ENCODE data around the gene GJB1. TPM values are rescaled to one million over a fixed set of nuclear protein-coding genes. Genes with fewer than 3 reads are reported as not detected.
"Not testable (repeated sequence)": the region's sequence is repeated elsewhere in the genome, so short reads cannot be mapped to it uniquely, and the experiment has no call there.

Gene GJB1
- total RNA-seq, 1 donor from 2014 or later: not detected

DNA sequence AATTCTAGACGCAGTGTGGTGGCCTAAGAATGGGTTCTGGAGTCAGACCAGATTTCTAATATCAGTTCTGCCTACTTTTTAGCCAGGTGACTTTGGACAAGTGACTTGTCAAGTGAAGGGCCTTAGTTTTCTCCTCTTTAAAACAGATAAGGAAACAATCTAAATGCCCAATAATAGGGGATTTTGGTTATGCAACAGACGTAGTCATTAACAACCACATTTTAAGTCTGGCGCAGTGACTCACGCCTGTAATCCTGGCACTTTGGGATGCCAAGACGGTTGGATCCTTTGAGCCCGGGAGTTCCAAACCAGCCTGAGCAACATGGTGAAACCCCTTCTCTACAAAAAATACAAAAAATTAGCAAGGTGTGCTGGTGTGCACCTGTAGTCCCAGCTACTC lies 33.0 kb downstream of the GJB1 start:
- H3K9me3 ChIP-seq (ENCODE audit: insufficient read depth, low read depth, low read length): no peaks in the 10 kb centered on the region
- no peaks in the 10 kb centered on the region for H3K27me3 ChIP-seq (ENCODE audit: insufficient read depth, low read length)
- H3K4me1 Mint-ChIP-seq (ENCODE audit: low read depth, unreplicated experiment): peaks cover 4% of the 10 kb centered on the region
- peak; percentile 6 for DNase-seq (ENCODE audit: low read depth)
- no peak overlapping the region for H2AFZ ChIP-seq (ENCODE audit: low read depth, low read length)
- no peak overlapping the region for H3K27ac Mint-ChIP-seq (ENCODE audit: unreplicated experiment)
- peaks cover 10% of the 10 kb centered on the region for H3K4me1 ChIP-seq (ENCODE audit: insufficient read depth, low read length)
- H3K27ac ChIP-seq (ENCODE audit: low read depth, low read length): no peak overlapping the region
- no peaks in the 10 kb centered on the region for H4K20me1 ChIP-seq (ENCODE audit: insufficient read depth, low read length)
- peaks cover 11% of the 10 kb centered on the region for H3K79me2 ChIP-seq (ENCODE audit: insufficient read depth, low read length)
- TF ChIP-seq EZH2 (IDR thresholded peaks at IDR 0.05; ENCODE audit: insufficient read depth, low read length): no peak
- TF ChIP-seq, protein P1, sequence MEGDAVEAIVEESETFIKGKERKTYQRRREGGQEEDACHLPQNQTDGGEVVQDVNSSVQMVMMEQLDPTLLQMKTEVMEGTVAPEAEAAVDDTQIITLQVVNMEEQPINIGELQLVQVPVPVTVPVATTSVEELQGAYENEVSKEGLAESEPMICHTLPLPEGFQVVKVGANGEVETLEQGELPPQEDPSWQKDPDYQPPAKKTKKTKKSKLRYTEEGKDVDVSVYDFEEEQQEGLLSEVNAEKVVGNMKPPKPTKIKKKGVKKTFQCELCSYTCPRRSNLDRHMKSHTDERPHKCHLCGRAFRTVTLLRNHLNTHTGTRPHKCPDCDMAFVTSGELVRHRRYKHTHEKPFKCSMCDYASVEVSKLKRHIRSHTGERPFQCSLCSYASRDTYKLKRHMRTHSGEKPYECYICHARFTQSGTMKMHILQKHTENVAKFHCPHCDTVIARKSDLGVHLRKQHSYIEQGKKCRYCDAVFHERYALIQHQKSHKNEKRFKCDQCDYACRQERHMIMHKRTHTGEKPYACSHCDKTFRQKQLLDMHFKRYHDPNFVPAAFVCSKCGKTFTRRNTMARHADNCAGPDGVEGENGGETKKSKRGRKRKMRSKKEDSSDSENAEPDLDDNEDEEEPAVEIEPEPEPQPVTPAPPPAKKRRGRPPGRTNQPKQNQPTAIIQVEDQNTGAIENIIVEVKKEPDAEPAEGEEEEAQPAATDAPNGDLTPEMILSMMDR (IDR thresholded peaks at IDR 0.05; ENCODE audit: insufficient read depth, low read depth, low read length): no peak
- H3K27me3 Mint-ChIP-seq (ENCODE audit: low read depth, unreplicated experiment): no peaks in the 10 kb centered on the region
- H3K4me3 ChIP-seq (ENCODE audit: insufficient read depth, low read depth, low read length): no peak overlapping the region
- H3K4me2 ChIP-seq (ENCODE audit: low read length): no peak overlapping the region
- H3K9me3 Mint-ChIP-seq (ENCODE audit: unreplicated experiment): no peaks in the 10 kb centered on the region
- H3K36me3 ChIP-seq (ENCODE audit: insufficient read depth, low read length): no peaks in the 10 kb centered on the region
- H3K36me3 Mint-ChIP-seq (ENCODE audit: low read depth, unreplicated experiment): no peaks in the 10 kb centered on the region
- H3K9ac ChIP-seq (ENCODE audit: low read length): no peak overlapping the region
- H3K4me3 Mint-ChIP-seq (ENCODE audit: unreplicated experiment): peak overlapping the region; percentile 92
- peak; percentile 41 for FAIRE-seq

DNA sequence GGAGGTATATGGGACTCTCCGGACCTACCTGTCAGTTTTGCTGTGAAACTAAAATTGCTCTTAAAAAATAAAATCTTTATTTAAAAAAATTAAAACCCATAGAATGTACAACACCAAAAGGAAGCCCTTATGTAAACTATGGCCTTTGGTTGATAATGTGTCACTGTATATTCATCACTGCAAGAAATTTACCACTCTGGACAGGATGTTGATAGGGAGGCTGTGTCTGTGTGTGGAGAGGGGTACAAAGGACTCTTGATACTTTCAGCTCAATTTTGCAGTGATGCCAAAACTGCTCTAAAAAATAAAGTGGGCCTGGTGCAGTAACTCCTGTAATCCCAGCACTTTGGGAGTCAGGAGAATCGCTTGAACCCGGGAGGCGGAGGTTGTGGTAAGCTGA lies 33.8 kb downstream of the GJB1 start:
- Mint-ChIP-seq H3K27me3 (ENCODE audit: low read depth, unreplicated experiment) (no peaks in the 10 kb centered on the region), H3K27ac (ENCODE audit: unreplicated experiment) (no peak overlapping the region), H3K4me3 (ENCODE audit: unreplicated experiment) (no peak overlapping the region), H3K9me3 (ENCODE audit: unreplicated experiment) (no peaks in the 10 kb centered on the region), H3K4me1 (ENCODE audit: low read depth, unreplicated experiment) (peaks cover 4% of the 10 kb centered on the region), H3K36me3 (ENCODE audit: low read depth, unreplicated experiment) (no peaks in the 10 kb centered on the region)
- no peak overlapping the region for H2AFZ ChIP-seq (ENCODE audit: low read depth, low read length)
- DNase-seq (ENCODE audit: low read depth) (no peak), FAIRE-seq (no peak)
- peaks cover 11% of the 10 kb centered on the region for H3K79me2 ChIP-seq (ENCODE audit: insufficient read depth, low read length)
- no peak overlapping the region for H3K4me2 ChIP-seq (ENCODE audit: low read length)
- H3K4me3 ChIP-seq (ENCODE audit: insufficient read depth, low read depth, low read length): no peak overlapping the region
- H3K9me3 ChIP-seq (ENCODE audit: insufficient read depth, low read depth, low read length): no peaks in the 10 kb centered on the region
- peaks cover 9% of the 10 kb centered on the region for H3K4me1 ChIP-seq (ENCODE audit: insufficient read depth, low read length)
- no peaks in the 10 kb centered on the region for H3K27me3 ChIP-seq (ENCODE audit: insufficient read depth, low read length)
- no peak overlapping the region for H3K9ac ChIP-seq (ENCODE audit: low read length)
- no peak overlapping the region for H3K27ac ChIP-seq (ENCODE audit: low read depth, low read length)
- no peaks in the 10 kb centered on the region for H3K36me3 ChIP-seq (ENCODE audit: insufficient read depth, low read length)
- TF ChIP-seq, protein P1 (IDR thresholded peaks at IDR 0.05; ENCODE audit: insufficient read depth, low read depth, low read length): no peak
- TF ChIP-seq EZH2 (IDR thresholded peaks at IDR 0.05; ENCODE audit: insufficient read depth, low read length): no peak
- no peaks in the 10 kb centered on the region for H4K20me1 ChIP-seq (ENCODE audit: insufficient read depth, low read length)

DNA sequence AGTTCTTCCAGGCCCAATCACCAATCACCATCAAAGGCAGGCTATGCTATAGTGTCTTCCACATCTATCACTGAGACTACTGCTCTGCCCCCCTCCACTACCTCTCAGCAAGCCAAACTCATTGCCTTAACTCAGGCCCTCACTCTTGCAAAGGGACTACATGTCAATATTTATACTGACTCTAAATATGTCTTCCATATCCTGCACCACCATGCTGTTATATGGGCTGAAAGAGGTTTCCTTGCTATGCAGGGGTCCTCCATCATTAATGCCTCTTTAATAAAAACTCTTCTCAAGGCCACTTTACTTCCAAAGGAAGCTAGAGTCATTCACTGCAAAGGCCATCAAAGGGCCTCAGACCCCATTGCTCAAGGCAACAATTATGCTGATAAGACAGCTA lies 45.6 kb downstream of the GJB1 start:
- H3K4me2 ChIP-seq (ENCODE audit: low read length); H3K9me3 Mint-ChIP-seq (ENCODE audit: unreplicated experiment); H3K4me3 Mint-ChIP-seq (ENCODE audit: unreplicated experiment); H3K27me3 Mint-ChIP-seq (ENCODE audit: low read depth, unreplicated experiment); H3K27me3 ChIP-seq (ENCODE audit: insufficient read depth, low read length); H3K36me3 ChIP-seq (ENCODE audit: insufficient read depth, low read length); H3K79me2 ChIP-seq (ENCODE audit: insufficient read depth, low read length); H3K4me1 Mint-ChIP-seq (ENCODE audit: low read depth, unreplicated experiment); H4K20me1 ChIP-seq (ENCODE audit: insufficient read depth, low read length); FAIRE-seq; H2AFZ ChIP-seq (ENCODE audit: low read depth, low read length); H3K9ac ChIP-seq (ENCODE audit: low read length); H3K27ac Mint-ChIP-seq (ENCODE audit: unreplicated experiment); H3K27ac ChIP-seq (ENCODE audit: low read depth, low read length); H3K36me3 Mint-ChIP-seq (ENCODE audit: low read depth, unreplicated experiment); H3K9me3 ChIP-seq (ENCODE audit: insufficient read depth, low read depth, low read length); H3K4me3 ChIP-seq (ENCODE audit: insufficient read depth, low read depth, low read length); H3K4me1 ChIP-seq (ENCODE audit: insufficient read depth, low read length); DNase-seq (ENCODE audit: low read depth): not testable (repeated sequence)

Data from astrocyte (in vitro differentiated cells and primary cell).